SJSA1 (cell line): ENCODE data around the gene VPS45. TPM values are rescaled to one million over a fixed set of nuclear protein-coding genes. Genes with fewer than 3 reads are reported as not detected.

Experiments used
- DNase-seq, 2 experiments: peaks; one replicate each; pipeline ENCODE4 v3.0.0-alpha.2; 2015 to 2020; ENCODE audit warnings: low spot score in 2 of 2, low read depth in 1 of 2
- H3K27ac ChIP-seq: fragments of 250-450 bp; sonication (Bioruptor Pico); 2 replicates; pipeline ENCODE4 v1.5.1; 2020; ENCODE audit warnings: mild to moderate bottlenecking, moderate library complexity
- H3K27me3 ChIP-seq: fragments of 250-450 bp; sonication (Bioruptor Pico); replicated peaks from 2 replicates; pipeline ENCODE4 v1.5.1; 2020; ENCODE audit warnings: mild to moderate bottlenecking, moderate library complexity
- H3K36me3 ChIP-seq: fragments of 250-450 bp; sonication (Bioruptor Pico); 2 replicates; pipeline ENCODE4 v1.5.1; 2020; ENCODE audit warnings: mild to moderate bottlenecking
- H3K4me1 ChIP-seq: fragments of 250-450 bp; sonication (Bioruptor Pico); replicated peaks from 2 replicates; pipeline ENCODE4 v1.6.1; 2021; ENCODE audit warnings: mild to moderate bottlenecking
- H3K4me3 ChIP-seq: fragments of 250-450 bp; sonication (Bioruptor Pico); 2 replicates; pipeline ENCODE4 v1.5.1; 2020; ENCODE audit warnings: mild to moderate bottlenecking
- H3K9me3 ChIP-seq: fragments of 250-450 bp; sonication (Bioruptor Pico); replicated peaks from 2 replicates; pipeline ENCODE4 v1.5.1; 2020; ENCODE audit warnings: mild to moderate bottlenecking
- total RNA-seq: library from RNA; depleted of rRNA; stranded (reverse); fragments of >200 nt; shearing (Covaris generic); gene quantifications from 2 replicates; pipeline ENCODE4 v1.2.3, GENCODE V29; 2014

The VPS45 gene
- total RNA-seq, 1 experiment from 2014 or later, result 54.8 TPM

GRCh38 chr1:150085406-150085805 lies 17.8 kb downstream of the VPS45 start:
- H3K27ac ChIP-seq, result no peak overlapping the region
- peaks cover 72% of the 10 kb centered on the region for H3K36me3 ChIP-seq

GRCh38 chr1:150087415-150087814 lies 19.8 kb downstream of the VPS45 start:
- no peak overlapping the region for H3K4me3 ChIP-seq
- H3K36me3 ChIP-seq, result peaks cover 71% of the 10 kb centered on the region
- no peaks in the 10 kb centered on the region for H3K27me3 ChIP-seq
- no peaks in the 10 kb centered on the region for H3K9me3 ChIP-seq
- H3K4me1 ChIP-seq, result no peaks in the 10 kb centered on the region
- no peak for DNase-seq
- H3K27ac ChIP-seq, result no peak overlapping the region

More at GRCh38 chr1:150085406-150085805, 17.8 kb downstream of the VPS45 start:
- DNase-seq, result no peak
- H3K4me1 ChIP-seq, result no peaks in the 10 kb centered on the region
- no peaks in the 10 kb centered on the region for H3K27me3 ChIP-seq
- H3K4me3 ChIP-seq, result no peak overlapping the region
- H3K9me3 ChIP-seq, result no peaks in the 10 kb centered on the region

DNA sequence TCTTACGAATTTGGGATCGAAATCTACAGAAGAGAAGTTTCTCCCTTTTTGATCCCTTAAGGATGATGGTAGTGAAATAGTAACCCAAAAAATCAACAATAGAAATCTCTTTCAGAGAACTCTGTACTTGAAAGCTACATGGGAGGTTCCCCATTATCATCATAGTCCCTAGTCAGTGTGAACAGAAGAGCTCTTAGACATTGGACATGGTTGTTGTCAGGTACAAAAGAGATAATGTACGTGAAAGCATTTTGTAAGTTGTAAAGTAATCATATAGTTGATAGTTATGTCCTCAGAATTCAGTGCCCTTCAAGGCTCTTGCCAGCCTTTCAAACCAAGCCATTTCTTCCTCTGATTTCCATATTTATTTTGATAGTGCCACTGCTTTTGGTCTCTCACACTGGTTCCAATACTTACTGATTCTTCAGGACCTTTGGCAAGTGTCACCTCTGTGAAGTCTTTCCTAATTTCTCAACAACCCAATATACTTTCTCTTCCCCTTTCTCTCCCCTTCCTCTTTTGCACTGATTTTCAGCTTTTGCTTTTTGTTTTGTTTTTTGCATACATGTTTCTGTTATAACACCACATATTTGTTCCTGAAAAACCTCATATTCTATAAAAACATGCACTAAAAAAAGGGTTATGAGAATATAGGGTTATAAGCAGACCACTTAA lies 22.4 kb downstream of the VPS45 start:
- no peak for DNase-seq
- H3K4me1 ChIP-seq, result no peaks in the 10 kb centered on the region
- peaks cover 71% of the 10 kb centered on the region for H3K36me3 ChIP-seq
- H3K9me3 ChIP-seq, result no peaks in the 10 kb centered on the region
- H3K27ac ChIP-seq, result no peak overlapping the region
- no peaks in the 10 kb centered on the region for H3K27me3 ChIP-seq
- H3K4me3 ChIP-seq, result no peak overlapping the region

DNA sequence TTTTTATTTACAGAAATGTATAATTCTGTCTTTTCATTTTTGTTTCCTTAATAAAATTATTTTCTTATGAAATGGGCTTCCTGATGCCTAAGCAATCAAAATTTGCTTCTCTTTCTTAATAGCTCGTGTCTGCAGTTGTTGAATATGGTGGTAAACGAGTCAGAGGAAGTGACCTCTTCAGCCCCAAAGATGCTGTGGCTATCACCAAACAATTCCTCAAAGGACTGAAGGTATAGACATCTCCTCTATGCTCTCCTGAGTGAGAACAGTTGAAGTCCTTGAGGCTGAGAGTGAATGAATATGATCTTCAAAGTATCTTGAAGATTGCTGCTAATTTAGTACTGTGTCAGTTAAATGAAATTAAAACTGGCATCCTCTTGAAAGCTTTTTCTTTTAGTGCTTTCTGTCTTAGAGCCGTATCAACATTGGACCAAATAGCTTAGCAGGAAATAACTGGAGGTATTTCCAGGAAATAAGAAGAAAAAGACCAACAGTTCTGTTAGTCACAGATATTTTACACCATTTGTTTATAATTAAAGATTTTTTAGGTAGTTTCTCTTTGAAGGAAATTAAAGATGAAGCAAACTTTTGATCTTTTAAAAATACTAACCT lies 24.7 kb downstream of the VPS45 start:
- H3K4me1 ChIP-seq, result no peaks in the 10 kb centered on the region
- peaks cover 71% of the 10 kb centered on the region for H3K36me3 ChIP-seq
- H3K27me3 ChIP-seq, result no peaks in the 10 kb centered on the region
- DNase-seq, result no peak
- H3K27ac ChIP-seq, result no peak overlapping the region
- no peak overlapping the region for H3K4me3 ChIP-seq
- H3K9me3 ChIP-seq, result no peaks in the 10 kb centered on the region

DNA sequence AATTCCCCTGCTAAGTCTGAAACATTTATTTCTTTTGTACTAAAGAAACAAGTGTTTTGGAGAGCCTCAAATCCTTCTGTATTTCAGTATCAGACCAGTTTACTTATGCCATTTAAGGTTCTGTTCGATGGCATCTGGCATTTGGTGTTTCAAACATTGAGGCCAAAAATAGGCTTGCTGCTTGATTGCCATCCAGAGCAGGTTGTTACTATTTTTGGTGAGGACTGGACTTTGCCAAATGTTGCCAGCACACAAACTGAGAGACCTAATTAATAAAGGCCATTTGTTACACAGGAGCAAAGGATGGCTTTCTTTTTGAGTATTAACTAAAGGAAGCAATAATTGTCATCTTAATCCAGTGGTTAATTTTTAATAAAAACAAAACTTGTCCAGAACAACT lies 26.2 kb downstream of the VPS45 start:
- Histone ChIP-seq H3K4me1 (no peaks in the 10 kb centered on the region), H3K4me3 (no peak overlapping the region), H3K27ac (no peak overlapping the region), H3K36me3 (peaks cover 62% of the 10 kb centered on the region), H3K9me3 (no peaks in the 10 kb centered on the region), H3K27me3 (no peaks in the 10 kb centered on the region)
- no peak for DNase-seq

- Histone ChIP-seq H3K9me3 (no peaks in the 10 kb centered on the region), H3K27ac (no peak overlapping the region), H3K27me3 (no peaks in the 10 kb centered on the region), H3K4me3 (no peak overlapping the region), H3K36me3 (peaks cover 61% of the 10 kb centered on the region), H3K4me1 (no peaks in the 10 kb centered on the region)
- no peak for DNase-seq
These were observed 27.2 kb downstream of the VPS45 start for GRCh38 chr1:150094734-150095265.

DNA sequence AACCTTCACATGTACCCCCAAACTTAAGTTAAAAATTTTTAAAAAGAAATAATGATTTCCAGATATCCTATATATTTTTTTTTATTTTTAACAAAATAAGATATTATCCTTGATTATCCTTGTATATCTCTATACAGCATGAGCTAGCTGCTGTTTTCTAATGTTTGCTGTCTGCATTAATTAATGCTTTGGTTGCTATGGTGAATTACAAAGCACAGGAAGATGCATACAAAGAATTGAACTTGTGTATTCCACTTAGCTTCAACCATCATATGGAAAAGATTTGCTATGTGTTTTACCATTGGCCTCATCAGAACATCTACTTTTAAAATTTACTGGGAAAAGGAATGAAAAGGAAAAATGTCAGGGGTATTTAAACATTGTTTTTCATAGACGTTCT lies 35.4 kb downstream of the VPS45 start:
- no peak overlapping the region for H3K4me3 ChIP-seq
- no peaks in the 10 kb centered on the region for H3K9me3 ChIP-seq
- no peak overlapping the region for H3K27ac ChIP-seq
- peaks cover 32% of the 10 kb centered on the region for H3K36me3 ChIP-seq
- no peaks in the 10 kb centered on the region for H3K27me3 ChIP-seq
- no peaks in the 10 kb centered on the region for H3K4me1 ChIP-seq
- no peak for DNase-seq

- Histone ChIP-seq H3K27ac (no peak overlapping the region), H3K4me3 (no peak overlapping the region), H3K4me1 (no peaks in the 10 kb centered on the region), H3K27me3 (no peaks in the 10 kb centered on the region), H3K9me3 (no peaks in the 10 kb centered on the region), H3K36me3 (peaks cover 33% of the 10 kb centered on the region)
- no peak for DNase-seq
These were observed 38.8 kb downstream of the VPS45 start for GRCh38 chr1:150106341-150106740.

- no peaks in the 10 kb centered on the region for H3K27me3 ChIP-seq
- no peaks in the 10 kb centered on the region for H3K4me1 ChIP-seq
- DNase-seq, result no peak
These were observed 42.0 kb downstream of the VPS45 start for GRCh38 chr1:150109586-150109985.

DNA sequence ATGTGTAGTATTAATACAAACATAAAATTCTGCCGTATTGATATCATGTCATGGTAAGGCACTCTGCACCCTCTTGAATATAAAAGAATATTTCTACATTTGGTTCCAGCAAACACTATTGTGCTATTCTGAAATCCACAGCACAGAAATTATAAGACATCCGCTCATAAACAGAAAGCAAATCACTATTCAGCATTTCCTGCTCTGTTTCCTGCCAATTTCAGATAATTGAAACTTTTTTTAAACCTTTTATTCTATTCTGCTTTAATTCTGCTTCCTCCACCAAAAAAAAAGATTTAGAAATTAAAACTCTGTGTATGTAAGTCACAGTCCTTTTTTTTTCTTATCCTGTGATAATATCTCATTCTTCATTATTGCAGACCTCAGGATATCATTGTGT lies 42.5 kb downstream of the VPS45 start:
- no peak overlapping the region for H3K4me3 ChIP-seq
- no peak for DNase-seq
- H3K9me3 ChIP-seq, result no peaks in the 10 kb centered on the region
- H3K27me3 ChIP-seq, result no peaks in the 10 kb centered on the region
- H3K27ac ChIP-seq, result no peak overlapping the region
- peaks cover 44% of the 10 kb centered on the region for H3K36me3 ChIP-seq
- no peaks in the 10 kb centered on the region for H3K4me1 ChIP-seq

More at GRCh38 chr1:150109586-150109985, 42.0 kb downstream of the VPS45 start:
- peaks cover 48% of the 10 kb centered on the region for H3K36me3 ChIP-seq
- no peak overlapping the region for H3K27ac ChIP-seq
- no peak overlapping the region for H3K4me3 ChIP-seq
- H3K9me3 ChIP-seq, result no peaks in the 10 kb centered on the region

DNA sequence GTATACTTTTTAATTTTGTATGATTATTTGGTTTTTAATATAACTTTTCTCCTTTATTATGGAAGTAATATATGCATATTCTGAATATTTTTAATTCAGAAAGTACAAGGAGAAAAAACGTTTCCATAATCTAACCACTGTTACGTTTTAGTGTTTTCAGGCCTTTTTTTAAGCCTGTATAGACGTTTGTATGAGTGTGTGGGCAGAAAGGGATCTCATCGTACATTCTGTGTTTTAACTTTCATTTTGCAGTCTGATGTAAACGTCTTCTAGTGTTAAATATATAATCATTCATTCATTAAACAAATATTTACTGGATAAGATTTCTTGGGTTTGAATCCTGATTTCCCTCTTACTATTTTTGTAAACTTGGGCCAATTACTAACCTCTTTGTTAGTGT lies 44.1 kb downstream of the VPS45 start:
- Histone ChIP-seq H3K4me3 (no peak overlapping the region), H3K9me3 (no peaks in the 10 kb centered on the region), H3K27me3 (no peaks in the 10 kb centered on the region), H3K36me3 (peaks cover 39% of the 10 kb centered on the region), H3K4me1 (no peaks in the 10 kb centered on the region), H3K27ac (no peak overlapping the region)
- DNase-seq, result no peak

DNA sequence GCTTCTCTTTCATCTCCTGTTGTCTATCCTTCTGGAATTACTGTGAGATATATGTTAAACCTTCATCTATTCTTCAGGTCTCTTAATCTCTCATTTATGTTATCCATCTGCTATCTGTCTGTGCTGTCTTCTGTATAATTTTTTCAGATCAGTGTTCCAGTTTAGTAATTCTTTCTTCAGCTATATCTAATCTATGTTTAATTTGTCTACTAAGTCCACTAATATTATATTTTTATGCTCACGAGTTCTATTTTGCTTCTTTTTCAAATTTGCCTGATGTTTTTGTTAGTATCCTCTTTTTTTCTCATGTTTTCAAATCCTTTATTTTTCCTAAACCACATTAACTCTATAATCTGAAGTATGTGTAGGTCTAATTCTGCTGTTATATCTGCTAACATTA lies 47.5 kb downstream of the VPS45 start:
- H3K27ac ChIP-seq, result no peak overlapping the region
- H3K27me3 ChIP-seq, result no peaks in the 10 kb centered on the region
- no peak overlapping the region for H3K4me3 ChIP-seq
- no peaks in the 10 kb centered on the region for H3K9me3 ChIP-seq
- no peak for DNase-seq
- no peaks in the 10 kb centered on the region for H3K4me1 ChIP-seq
- peaks cover 32% of the 10 kb centered on the region for H3K36me3 ChIP-seq

- Histone ChIP-seq H3K27me3 (no peaks in the 10 kb centered on the region), H3K9me3 (no peaks in the 10 kb centered on the region), H3K4me1 (no peaks in the 10 kb centered on the region), H3K4me3 (no peak overlapping the region), H3K36me3 (peaks cover 13% of the 10 kb centered on the region), H3K27ac (no peak overlapping the region)
- DNase-seq, result no peak
These were observed 51.1 kb downstream of the VPS45 start for GRCh38 chr1:150118716-150119115.

DNA sequence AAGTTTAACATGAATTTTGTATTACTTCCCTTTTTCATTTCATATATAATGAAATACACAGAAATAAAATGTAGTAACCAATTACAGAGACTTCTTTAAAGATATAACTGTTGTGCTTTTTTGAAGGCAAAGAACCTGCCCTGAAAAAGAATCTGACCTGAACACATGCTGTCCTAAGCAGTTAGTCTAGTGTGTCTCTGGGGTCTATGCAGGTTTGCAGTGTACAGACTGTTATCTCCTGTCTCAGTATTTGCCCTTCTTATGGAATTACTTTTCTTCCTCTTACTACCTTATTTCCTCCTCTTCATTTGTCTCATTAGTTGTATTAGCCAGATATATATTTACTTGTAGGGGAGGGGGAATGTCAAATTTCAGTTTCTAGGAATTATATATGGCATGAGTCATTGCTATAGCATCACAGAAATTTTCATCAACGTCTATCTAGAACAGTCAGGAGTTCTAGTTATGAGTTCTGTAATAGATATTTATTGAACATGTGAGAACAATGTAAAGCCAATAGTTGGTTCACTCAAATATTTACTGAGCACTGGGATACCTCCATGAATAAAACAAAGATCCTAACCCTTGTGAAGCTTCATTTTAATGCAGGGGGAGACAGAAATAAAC lies 53.8 kb downstream of the VPS45 start:
- Histone ChIP-seq H3K27me3 (no peaks in the 10 kb centered on the region), H3K4me3 (no peak overlapping the region), H3K27ac (no peak overlapping the region), H3K9me3 (no peaks in the 10 kb centered on the region), H3K36me3 (peaks cover 5% of the 10 kb centered on the region; the same call in 1 of the 2 replicates), H3K4me1 (no peaks in the 10 kb centered on the region)
- no peak for DNase-seq
